NCI-H1436 treated with DMSO at 0.1 percent for 48 hours (cell line): ENCODE results near the gene FAM174B.

Experiments
- DNase-seq: peaks from one replicate; lab custom pipeline; 2025; lab: John Stamatoyannopoulos, UW

The FAM174B gene

DNA sequence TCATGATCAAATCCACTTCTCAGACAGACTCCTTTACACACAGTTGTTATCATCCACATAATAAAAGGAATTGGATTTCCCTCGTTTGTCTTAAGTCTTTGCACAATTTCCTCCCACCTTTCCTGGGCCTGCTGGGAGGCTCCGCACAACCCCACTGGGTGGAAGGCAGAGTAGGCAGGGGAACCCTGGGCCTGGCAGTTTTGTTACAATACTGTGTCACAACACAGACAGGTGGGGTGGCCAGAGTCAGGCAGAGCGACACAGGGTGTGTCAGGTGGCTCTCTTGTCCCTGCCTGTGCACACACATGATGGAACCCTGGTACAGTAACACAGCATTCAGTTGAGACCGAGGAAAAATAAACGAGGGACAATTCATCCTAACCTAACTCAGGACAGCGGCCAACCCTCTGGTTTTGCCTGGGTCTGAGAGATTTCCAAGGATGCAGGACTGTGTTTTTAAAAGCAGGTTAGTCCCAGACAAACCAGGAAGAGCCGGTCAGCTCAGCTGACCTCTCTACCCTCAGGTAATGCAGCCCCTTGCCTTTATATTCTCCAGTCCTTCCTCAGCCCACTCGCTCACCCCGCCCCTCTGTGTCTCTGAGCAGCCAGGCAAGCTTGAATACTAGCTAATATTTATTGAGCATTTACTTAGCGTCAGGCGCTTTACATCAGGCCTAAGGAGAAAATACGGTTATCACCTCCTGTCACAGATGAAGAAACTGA is 8.8 kb upstream of the FAM174B start:
- DNase-seq = no peak

DNA sequence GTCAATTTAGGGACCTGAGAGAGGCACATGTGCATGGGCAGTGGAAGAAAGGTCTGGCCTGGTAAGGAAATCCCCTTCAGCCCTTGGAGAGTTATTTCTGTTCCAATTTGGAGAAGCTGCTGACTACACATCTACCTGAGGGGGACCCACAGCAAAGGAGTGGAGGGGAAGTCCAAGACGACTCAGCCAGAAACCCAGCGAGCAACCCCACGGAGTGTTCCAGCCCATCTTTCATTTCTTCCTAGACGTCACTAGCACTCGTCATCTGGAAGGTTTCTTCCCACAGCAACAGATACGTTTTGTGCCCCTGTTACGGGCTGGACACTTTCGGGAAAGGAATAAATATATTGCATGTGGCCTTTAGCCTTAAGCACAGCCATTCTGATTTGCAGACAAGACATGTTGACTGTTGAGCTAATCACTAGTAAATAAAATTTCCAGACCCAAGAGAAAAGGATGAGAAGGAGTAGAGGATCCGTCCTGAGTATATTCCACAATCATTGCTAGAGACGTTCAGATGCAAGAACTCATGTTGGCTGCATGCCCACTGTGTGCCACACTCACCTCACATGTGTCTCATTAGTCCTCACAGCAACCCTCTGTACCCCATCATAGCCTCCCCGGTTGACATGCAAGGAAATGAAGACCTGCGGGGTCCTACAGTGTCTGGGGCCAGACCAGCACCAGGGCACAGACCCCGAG is 7.8 kb upstream of the FAM174B start:
- no peak for DNase-seq

DNA sequence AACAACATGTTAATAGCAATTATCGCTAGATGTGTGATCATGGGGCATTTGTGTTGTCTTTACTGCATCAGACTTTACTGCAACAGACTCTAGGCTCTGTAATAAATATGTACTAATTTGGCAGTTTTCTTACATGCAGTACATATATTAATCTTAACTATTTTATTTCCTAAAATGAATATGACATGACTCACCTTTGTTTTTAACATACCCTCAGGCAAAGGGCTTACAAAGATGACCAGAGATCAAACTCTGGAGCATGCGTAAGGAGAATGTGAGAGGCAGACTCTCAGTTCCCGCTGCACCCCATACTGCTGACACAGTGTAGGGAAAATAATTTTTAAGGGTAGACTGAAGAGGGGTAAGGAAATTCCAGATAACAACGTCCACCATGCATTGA is 7.2 kb upstream of the FAM174B start:
- no peak for DNase-seq

DNA sequence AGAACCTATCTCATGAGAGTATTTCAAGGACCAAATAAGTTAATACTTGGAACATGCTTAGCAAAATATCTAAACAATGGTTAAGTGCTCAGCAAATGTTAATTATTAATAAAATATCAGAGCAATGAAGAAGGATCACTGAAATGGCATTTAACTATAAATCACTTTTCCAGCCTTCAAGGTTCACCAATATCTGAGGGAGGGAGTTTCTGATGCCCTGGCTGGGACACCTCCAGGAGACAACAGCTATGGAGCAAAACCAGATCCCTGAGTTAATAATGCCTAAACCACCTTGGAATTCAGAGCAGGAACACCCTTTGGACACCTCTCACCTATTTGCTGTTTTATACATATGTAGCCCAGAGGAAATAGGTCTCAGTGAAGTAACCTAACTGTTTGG is 6.4 kb upstream of the FAM174B start:
- no peak for DNase-seq

DNA sequence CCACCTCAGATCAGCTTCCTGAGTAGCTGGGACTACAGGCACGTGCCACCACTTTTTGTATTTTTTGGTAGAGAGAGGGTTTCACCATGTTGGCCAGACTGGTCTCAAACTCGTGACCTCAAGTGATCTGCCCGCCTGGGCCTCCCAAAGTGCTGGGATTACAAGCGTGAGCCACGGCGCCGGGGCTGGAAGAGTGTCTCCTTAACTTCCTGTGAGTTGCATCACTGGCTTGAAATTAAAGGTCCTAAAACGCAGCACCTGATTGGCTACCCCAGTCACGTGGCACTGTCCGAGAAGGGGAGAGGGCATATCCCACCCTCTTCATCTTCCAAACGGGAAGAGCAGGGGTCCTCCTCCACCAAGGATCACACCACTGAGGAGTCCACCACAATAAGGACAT is 5.5 kb upstream of the FAM174B start:
- DNase-seq = no peak

DNA sequence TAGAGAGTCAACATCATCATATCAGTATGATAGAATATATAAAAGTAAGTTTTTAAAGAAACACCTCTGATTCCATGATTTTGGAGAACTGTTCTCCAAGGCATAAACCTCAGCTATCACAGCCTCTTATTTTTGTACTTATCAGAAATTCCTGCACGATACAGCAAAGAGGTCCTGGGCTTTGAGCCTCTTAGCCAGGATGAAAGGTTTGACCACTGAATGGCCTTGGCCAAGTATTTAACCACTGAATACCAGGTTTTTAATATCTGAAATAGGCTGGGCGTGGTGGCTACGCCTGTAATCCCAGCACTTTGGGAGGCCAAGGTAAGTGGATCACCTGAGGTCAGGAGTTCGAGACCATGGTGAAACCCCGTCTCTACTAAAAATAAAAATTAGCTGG is 1.9 kb upstream of the FAM174B start:
- no peak for DNase-seq

DNA sequence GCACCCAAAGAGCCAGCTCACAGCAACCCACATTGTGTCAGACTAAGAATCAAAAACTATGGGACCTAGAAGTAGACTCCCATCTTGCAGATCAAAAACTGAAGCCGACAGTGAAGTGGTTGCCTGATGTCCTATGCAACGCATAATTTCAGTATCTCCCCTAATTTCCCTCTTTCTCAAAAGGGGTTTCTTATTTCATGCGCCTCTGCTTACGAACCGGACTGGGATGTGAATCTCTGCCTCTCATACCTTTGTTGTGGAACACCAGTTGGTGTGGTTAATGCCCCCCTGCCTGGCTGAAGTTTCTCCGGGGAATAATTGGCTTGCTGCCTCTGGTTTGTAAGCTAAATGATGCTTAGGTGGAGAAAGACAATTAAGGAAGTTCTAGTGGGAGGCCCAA is 514 bp upstream of the FAM174B start:
- DNase-seq = no peak

DNA sequence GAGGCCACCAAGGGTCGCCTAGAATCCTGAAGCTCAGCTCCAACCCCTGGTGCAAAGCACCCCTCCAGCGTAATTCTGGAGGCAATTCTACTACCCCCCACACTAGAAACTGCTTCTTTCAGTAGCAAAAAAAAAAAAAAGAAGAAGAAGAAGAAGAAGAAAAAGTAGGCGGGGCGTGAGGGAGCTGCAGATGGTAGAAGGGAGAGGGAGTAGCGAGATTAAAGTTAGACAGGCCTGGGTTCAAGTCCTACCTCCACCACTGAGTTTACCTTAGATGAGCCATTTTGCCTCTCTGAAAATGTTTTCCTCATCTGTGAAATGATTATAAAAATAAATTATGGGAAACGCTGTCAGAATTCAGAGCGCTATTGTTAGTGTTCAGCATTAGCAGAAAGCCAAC is 913 bp downstream of the FAM174B start:
- DNase-seq = no peak

DNA sequence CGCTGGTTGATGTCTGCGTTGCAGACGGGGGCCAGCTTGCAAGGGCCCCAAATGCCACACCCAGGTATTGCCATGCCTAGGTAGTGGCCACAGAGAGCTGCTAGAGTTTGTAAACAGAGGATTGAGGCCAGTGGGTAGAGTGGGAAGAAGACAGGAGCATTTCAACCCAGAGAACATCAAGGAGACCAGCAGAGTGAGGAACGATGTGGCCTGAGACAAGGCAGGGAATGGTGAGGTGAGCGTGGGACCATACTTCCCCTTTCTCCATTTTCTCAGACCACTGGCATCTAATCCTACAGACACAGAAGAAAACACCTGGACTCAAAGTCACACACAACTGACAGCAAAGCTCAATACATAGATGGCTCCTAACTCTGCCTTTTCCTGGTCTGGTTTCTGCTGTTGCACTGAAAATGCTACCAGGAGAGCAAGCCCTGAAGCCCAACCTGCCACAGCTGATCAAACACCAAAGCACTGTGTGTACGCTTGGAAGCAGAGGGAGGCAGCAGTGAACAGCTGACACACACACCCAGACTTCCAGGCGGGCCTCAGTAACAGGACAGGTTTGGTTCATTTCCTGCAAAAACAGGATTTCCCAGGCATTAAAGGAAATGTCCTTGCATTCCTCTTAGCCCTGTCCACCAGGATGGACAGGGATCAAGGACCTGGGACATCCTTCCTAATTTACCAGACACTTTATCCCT is 1.6 kb downstream of the FAM174B start:
- DNase-seq = no peak

DNA sequence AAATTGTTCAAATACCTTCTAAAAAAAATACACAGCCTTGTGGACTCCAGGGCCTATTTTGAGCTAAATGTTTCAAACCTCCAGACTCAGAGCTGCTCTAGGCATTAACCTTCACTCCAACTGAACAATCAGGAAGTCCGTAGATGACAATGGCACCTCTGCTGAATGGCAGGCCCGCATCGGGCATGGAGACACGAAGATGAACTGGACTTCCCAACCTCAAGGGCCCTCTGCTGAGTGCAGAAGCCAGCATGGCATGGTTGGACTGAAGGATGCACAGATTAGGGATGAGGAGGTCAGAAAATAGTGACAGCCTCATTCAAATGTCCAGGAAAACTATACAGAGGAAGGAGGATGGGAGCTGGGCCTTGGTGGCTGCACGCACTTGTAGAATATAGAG is 2.2 kb downstream of the FAM174B start:
- no peak for DNase-seq

DNA sequence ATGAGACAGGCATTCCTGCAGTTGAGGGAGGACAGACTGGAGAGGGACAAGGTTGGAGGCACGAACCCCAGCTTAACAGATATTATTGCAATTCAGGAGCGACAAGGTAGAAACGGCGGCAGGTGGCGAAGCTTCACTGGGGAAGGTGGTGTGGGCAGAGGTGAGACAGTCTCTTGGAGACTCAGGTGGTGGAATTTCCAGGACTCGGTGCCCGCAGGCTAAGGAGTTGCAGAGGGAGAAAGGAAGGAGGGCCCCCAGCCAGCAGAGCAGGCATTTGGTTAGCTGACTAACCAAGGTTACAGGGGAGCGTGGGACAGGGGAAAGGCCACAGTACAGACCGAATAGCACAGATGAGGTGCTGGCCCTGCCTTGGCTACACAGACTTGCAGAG is 3.0 kb downstream of the FAM174B start:
- DNase-seq = no peak

DNA sequence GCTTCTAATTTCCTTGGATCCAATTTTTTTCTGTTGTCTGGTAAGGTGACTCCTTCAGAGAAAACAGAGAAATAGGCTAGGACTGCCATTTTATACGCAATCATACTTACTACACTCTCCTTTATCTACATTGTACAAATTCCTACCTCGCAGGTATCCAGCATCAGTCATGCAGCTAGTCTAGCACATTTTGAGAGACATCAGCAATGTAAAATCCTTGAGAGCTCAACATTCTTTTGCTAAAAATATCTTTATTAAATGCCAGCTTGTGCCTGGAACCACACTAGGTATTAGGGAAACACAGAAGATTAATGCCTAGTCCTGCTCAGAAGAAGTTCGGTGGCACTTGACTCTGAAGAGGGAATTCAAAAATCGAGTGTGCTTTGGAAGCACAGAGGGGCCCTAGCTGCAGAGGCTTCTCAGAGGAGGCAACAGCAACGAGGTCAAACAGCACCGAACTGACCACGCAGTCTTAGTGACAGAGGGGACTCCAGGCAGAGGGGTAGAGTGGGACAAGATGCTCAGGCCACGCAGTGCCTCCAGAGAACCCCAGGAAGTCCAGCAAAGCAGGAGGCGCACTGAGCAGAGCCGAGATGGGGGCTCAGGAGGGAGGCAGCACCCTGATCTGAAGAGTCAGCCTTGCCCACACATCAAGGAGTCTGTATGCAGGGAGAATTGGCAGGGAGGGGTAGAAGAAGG is 3.5 kb downstream of the FAM174B start:
- DNase-seq = no peak

DNA sequence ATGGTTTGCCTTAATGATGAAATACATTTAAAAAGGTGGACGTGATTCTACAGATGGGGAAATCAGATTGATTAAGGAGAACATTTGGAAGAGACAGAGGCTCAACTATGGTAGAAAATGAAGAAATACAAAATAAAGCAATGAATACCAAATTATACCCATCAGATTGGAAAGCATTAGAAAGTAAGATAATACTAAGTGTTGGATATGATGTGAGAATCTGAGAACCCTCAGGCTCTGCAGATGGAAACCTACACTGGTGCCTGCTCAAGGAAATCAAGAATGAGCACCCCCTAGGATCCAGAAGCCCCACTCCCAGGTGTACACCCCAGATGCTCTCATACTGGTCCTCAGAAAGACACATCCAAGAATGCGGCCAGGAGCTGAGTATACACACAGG is 4.6 kb downstream of the FAM174B start:
- DNase-seq = no peak

DNA sequence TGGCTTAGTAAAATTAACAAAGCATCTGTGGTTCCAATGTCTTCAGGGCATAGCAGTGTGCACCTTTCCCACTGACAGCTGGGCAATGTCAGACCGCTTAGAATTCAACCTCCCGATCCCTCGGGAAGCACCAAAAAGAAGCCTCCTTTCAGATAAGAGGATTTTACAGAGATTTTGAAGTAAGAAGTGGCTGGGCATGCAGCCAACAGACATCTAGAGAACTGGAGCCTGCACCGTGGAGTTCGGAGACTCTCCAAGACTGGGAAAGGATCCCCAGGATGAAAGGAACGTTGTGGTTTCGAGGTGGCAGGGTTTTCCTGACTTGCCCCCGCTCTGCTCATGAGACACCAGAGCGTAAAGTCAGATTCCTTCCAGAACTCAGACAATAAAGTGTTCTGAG is 5.3 kb downstream of the FAM174B start:
- no peak for DNase-seq

DNA sequence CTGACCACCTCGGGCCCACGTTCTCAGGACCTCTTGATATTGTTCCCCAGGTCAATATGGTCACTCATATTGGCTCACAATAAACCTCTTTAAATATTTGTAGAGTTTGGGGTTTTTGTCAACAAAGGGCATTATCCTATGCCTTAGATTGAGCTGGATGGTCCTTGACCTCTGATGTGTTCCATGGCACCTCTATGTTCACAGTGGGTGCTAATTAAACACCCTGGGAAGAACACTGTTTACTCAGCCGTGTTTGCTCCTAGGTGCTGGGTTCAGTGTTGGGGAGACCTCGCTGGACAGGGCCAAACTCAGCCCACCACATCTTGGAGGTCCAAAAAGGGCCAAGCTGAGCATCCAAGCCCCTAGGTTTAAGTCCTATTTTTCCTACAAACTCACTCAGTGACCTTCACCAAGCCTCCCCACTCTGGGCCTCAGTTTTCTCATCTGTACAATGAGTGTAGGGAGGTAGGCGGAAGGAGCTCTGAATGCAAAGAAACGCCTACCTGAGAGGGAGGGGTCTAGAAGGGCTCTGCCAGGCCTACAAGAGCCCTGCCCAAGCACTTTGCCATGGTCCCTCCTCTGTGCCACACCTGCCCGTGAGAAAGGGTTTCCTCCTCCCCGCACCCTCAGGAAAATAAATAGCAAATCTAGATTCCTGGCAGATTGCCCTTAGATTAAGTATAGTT is 7.2 kb downstream of the FAM174B start:
- DNase-seq = no peak

DNA sequence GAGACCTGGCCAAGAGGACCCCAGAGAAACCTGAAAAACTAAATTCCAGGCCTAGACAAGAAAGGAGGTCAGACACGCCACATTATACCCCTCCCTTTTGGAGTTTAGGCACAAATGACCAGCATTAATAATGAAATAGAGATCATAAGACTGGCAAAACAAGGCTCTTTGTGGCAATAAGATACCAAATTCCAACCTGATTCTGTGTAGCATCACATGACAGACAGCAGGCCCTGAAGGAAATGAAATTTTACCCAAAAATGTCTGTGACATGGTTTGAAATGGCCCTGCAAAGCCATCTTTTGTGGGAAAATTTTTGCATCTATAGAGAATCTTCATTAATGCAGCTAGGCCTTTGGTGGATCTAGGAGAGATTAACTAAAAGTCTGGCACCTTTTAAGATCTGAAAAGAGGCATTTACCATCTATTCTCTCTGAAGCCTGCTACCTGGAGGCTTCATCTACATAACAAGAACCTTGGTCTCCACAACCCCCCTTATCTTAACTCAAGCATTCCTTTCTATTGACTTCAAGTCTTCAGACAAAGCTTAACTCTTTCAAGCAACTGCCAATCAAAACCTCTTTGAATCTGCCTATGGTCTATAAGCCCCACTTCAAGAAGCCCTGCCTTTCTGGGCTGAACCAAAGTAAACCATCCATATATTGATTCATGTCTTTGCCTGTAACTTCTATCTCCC is 8.0 kb downstream of the FAM174B start:
- DNase-seq = no peak

DNA sequence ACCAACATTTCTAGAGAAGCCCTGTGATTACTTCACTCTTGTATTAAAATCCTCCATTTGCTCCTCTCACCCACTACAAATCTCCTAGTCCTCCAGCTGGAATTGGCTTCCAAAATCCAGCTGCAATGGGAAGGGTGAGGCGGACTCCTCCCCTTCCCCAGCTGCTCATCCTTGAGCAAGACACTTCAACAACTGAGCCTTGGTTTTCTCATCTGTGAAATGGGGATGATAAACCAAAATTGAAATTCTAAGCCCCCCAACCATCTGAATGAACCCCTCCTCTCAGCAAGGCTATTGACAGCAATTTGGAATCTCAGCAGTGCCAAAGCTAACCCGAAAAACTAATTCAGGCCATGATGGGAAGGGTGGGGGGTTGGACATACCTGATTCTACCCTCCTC is 9.4 kb downstream of the FAM174B start:
- DNase-seq = no peak

DNA sequence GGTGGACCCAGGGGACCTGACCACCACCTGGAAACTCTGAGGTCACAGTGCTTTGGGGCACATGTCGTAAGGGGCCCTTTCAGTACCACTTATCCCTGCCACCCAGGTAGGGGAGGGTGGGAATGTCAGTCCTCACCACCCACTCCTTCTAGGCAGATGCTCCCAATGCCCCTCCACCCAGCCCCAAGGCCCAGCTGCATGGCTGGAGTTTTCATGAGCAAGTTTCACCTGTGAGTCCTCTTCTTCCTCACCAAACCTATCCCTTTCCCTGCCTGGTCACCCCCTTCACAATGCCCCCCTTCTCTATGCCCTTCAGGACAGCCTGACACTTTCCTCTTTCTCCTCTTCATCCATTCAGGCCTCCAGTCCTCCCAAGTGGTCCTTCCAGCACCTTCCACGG is 9.8 kb downstream of the FAM174B start:
- no peak for DNase-seq

DNA sequence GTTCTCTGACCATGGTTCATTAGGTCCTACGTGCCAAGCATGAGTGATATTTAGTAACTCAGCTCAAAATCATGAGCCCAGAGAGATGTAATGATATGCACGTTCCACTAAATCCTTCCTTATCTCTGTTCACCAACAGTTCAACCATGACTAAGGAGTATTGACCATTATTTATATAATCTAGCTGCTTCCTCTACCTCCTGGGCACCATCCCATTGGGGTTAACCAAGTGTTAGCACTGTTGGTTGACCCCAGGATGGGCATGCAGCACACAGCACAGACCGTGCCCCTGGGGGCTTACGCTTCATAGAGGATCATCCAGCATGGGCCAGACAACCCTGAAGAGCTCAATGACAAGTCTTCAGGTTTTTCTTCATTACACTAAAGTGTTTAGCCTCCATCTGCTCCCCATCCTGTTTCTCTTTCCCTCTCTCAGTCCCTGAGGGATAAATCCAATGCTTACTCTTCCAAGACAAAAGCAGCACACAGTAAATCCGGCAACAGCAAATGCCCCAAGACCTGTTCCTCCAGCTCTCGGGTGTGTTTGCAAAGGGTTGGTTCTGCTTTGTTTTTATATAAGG is 10.4 kb downstream of the FAM174B start:
- no peak for DNase-seq

DNA sequence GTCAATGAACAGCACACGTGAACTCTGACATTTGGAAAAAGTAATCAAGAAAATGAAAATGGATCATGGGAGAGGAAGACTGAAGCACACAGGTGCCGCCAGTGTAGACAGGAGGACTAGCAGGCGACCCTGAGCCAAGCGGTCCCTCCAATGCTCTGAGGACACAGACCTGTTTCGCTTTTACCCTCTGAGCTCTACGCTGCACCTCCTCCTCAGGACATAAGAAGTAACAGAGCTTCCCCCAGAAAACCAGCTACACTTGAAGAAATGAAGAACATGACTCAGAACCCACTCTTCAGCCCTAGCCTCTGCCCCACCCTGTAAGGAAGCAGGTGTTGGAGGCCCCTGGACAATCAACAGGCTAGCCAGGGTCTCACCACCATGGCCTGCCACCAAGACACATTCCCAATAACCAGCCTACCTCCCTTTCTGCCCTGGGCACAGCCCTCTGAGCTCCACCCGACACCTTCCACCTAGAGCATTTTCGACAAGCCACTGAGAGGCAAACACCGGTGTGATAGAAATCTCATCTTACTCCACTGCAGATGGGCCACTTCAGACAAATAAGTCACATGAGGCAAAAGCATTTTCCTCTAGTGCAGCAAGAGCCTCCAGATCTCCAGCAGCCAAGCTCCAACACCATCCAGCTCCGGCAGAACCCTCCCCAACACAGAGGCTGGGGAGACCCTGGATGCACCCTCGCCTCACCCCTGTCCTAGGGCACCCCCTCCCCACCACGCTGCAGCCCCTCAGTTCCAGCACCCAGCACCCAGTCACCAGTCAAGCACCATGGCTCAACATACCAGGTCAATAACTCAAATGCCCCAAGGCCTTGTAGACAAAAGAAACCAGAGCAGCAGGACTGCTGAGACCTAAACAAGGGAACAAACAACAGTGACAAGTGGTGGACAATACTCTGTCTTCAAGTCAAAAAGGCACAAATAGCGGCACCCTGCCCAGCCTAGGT is 11.4 kb downstream of the FAM174B start:
- no peak for DNase-seq
